ENCODE data around the gene MCHR1. TPM values are rescaled to one million over a fixed set of nuclear protein-coding genes. Genes with fewer than 3 reads are reported as not detected.
"Not testable (repeated sequence)": the region's sequence is repeated elsewhere in the genome, so short reads cannot be mapped to it uniquely, and the experiment has no call there.

Gene MCHR1
- 0.62 TPM for total RNA-seq

DNA sequence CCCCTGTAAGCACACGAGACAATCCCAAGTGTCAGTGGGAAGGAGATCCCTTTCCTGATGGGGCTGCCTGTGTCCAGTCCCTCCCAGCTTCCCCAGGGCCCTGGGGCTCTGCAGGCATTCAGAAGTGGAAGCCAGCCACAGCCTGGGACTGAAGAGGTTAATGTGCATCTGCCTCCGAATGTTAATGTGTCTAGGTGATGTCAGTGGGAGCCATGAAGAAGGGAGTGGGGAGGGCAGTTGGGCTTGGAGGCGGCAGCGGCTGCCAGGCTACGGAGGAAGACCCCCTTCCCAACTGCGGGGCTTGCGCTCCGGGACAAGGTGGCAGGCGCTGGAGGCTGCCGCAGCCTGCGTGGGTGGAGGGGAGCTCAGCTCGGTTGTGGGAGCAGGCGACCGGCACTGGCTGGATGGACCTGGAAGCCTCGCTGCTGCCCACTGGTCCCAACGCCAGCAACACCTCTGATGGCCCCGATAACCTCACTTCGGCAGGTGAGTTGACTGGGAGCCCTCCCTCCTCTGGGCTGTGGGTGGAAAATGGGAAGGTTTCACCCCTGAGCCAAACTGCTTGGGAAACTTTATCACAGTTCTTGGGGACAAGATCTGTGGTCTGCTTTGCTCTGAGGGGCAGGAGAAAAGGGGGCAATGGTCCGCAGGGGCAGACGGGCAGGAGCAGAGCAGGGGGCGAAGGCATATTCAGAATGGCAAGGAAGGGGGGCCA, at the start of gene MCHR1:
Gene MCHR1 (plus strand): TSS at position 236 of the 715 bp plus-strand sequence. CDS start 169 bp downstream, at position 405.
- DNase-seq, result no peak

GRCh38 chr22:40631925-40632324, 47.4 kb upstream of the MCHR1 start:
- no peak for DNase-seq

DNA sequence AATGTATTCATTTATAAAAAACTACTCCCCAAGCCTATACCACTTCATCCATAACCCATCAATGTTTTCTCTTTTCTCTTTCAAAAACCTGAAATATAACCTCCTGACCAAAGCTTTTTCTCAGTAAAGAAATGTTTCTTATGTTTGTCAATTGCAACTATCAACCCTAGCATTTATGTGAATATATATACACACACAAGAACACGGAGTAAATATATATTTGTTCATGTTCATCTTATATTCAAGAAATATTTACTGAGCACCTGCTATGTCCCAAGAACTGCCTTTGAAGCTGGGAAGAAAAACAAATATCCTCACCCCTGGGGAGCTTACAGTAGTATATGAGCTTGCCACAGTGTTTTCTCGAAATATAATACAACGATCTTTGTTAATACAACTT, 46.2 kb upstream of the MCHR1 start:
- no peak for DNase-seq

DNA sequence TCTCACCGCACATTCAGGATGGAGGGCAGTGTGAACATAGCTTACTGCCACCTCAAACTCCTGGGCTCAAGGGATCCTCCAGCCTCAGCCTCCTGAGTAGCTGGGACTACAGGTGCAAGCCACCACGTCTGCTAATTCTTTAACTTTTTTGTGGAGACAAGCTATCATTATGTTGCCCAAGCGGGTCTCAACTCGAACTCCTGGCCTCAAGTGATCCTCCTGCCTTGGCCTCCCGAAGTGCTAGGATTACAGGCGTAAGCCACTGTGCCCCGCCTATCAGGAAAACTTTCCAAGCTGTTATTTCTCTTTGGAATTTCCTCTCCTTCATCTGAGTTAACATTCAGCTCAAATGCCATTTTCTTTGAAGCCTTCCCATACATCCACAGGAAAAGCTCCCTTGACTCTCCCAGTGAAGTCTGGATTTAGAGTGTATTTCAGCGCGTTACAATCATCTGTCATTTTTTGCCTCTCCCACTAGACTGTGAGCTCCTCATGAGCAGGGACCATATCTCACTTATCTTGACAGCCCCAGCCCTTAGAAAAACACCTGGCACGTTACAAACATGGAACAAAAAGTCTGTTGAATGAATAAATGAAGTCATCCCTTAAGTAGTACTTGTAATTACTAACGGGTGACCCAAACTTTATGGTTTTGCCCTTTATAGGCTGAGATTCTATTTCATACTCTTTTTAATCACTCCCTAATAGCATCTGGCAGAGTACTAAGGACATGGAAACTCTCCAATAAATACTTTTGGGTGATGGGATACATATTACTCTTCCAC, 45.0 kb upstream of the MCHR1 start:
- no peak for DNase-seq

- DNase-seq, result no peak
These were observed 44.0 kb upstream of the MCHR1 start for GRCh38 chr22:40635043-40635939.

GRCh38 chr22:40635940-40636379, 43.3 kb upstream of the MCHR1 start:
- no peak for DNase-seq

- DNase-seq, result peak; percentile 100
These were observed 42.7 kb upstream of the MCHR1 start, which contains the start of gene MRTFA for GRCh38 chr22:40636380-40637182. Gene MRTFA, minus strand, starts transcription at chr22:40636719.

DNA sequence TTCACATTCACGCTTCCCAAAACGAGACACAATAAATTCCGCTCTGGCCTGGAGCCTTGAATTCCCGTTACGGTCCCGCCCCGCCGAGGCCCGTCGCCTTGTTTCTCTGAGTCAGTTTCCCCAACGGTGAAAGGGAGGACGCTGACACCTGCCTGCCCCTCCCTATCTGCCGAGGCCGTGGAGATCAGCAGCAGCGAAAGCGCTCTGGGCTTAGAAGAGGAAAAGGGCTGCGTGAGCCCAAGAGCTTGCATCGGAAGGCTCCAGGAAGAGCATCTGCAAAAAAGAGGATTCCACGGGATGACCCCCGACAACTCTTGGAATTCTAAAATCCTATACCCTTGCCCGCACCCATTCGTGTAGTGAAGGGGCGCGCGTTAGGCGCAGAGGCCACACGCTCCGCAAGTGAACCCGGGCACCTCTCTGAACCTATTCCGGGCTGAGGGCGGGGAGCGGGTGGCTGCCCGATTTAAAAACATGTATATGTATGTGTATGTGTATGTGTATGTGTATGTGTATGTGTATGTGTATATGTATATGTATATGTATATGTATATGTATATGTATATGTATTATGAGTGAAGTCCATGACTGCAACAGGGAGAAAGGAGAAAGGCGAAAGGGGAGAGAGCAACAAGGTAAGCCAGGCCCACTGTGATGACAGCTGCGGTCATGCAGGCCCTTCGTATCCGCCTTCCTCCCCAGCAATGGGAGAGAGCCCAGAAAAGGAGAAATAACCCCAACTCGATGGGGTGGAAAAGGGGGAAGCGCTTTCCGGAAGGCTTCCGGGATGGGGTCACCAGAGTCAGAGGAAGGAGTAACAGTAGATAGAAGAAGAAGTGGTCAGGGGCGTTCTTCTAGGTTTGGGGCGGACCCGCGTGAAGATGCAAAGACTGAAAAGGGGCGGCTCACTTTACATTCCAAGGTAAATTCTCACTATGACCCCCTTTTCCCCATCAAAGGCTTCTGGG, 41.8 kb upstream of the MCHR1 start:
- no peak for DNase-seq

GRCh38 chr22:40638261-40638660, 41.0 kb upstream of the MCHR1 start:
- DNase-seq, result no peak

DNA sequence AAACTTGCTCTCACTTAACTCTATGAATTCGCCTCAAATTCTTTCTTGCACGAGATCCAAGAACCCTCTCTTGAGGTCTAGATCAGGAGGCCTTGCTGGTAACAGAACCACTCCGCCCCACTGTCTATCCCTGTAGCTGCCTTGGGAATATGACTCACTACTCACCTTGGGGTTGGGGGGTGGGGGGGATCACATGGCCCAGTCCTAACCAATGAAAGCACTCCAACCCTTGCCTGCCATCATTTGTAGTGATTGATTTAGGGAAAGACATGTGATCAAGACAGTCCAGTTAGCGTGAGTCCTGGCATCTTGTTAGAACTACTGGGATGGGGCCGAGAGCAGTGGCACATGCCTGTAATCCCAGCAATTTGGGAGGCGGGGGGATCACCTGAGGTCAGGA, 38.0 kb upstream of the MCHR1 start:
- no peak for DNase-seq

GRCh38 chr22:40642316-40642715, 37.0 kb upstream of the MCHR1 start:
- no peak for DNase-seq

- DNase-seq, result no peak
These were observed 33.6 kb upstream of the MCHR1 start for GRCh38 chr22:40645579-40646197.

GRCh38 chr22:40648386-40648785, 30.9 kb upstream of the MCHR1 start:
- DNase-seq, result no peak

DNA sequence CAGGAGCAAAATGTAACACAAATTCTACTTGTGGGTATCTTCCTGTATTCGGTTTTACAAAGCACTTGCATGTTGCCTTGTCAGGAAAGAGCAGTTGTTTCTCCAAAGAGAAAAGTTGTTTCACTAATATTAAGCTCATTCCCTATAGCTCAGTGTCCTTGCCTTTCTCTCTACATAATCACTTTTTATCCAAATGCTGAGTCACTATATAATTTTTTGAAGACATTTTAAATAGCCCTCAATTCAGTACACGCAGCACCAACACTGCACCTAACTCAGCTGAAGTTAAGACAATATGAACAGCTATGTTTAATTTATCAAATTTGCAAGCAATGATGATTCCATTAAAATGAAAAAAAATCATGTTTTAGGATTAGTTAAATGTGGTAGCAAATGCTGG, 28.2 kb upstream of the MCHR1 start:
- DNase-seq, result no peak

DNA sequence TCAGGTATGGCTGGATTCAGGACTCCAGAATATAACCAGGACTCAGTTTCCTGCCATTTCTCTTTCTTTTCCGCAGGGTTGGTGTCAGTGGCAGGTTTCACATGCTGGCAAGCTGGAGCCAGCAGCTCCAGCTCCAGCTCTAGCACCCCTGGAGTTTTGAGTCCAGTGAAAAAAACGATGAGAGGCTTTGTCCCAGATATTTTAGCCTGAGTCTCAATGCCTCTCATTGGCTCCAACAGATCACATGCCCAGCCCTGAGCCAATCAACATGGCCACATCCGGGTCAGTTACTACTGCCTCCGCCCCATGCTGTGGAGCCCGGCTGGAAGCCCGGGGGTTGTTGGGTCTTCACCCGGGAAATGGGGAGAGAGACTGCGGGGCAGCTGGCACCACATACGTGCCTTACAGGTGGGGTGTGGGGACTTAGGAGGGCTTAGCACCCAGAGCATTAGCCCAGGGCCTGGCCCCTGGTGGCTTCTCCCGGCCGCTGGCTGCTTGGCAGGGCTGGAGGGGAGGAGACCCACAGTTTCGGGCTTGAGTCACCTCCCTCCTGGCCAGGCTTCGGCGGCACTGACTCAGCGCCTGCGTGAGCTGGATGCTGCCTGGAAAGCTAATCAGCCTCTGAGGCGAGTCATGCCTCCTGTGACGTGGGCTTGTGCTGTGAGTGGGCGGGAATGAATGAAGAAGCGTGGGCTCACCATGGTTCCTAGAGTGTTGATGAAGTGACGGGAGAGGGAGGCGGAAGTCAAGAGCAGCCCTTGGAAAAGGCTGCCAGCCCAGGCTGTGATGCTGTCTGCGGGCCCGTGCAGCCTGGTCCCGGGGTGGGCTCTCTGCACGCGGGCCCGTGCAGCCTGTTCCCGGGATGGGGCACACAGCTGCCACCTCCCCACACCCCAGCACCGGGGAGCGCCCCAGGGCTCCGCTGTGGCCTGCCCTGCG, 27.5 kb upstream of the MCHR1 start:
- peak; percentile 96 for DNase-seq

- DNase-seq, result no peak
These were observed 25.9 kb upstream of the MCHR1 start for GRCh38 chr22:40653361-40653760.

GRCh38 chr22:40654522-40655167, 24.6 kb upstream of the MCHR1 start:
- no peak for DNase-seq

DNA sequence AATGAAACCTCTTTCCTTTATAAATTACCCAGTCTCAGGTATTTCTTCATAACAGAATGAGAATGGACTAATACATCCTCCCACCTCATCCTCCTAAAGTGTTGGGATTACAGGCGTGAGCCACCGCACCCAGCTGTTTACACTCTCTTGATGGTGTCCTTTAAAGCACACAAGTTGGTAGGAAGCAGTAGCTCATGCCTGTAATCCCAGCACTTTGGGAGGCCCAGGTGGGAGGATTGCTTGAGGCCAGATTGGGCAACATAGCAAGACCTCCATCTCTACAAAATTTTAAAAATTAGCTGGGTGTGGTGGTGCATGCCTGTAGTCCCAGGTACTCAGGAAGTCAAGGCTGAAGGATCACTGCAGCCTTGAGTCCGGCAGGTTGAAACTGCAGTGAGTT, 23.3 kb upstream of the MCHR1 start:
- DNase-seq, result not testable (repeated sequence)

All from occipital lobe (tissue), 2 donors.